ENCODE data around the gene SYNPO2. TPM values are rescaled to one million over a fixed set of nuclear protein-coding genes. Genes with fewer than 3 reads are reported as not detected.

The SYNPO2 gene
- total RNA-seq, 1 experiment from 2014 or later: 0.93 TPM

GRCh38 chr4:118942465-118942864 is 53.8 kb downstream of the SYNPO2 start:
- H2AFZ ChIP-seq (ENCODE audit: low read depth, low read length, poor library complexity, severe bottlenecking): no peak overlapping the region
- BruUV-seq (replicated peaks): no TSS peak
- H3K9me3 ChIP-seq (ENCODE audit: control insufficient read depth in 1 of 2, insufficient read depth in 1 of 2, low read depth in 1 of 2, low read length in 2 of 2): no peaks in the 10 kb centered on the region
- ChIA-PET POLR2A (no interaction called here), CTCF (no interaction called here), RAD21 (ENCODE audit: low non-redundant PET in 1 of 2, low total read pairs in 2 of 2, uncharacterized antibody in 2 of 2, unreplicated experiment in 2 of 2) (no interaction called here)
- H4K20me1 ChIP-seq (ENCODE audit: insufficient read depth): no peaks in the 10 kb centered on the region
- no peak for TF ChIP-seq ZNF274 (IDR thresholded peaks at IDR 0.05; ENCODE audit: low read depth, low read length)
- TF ChIP-seq POLR2A (IDR thresholded peaks at IDR 0.05; ENCODE audit: borderline replicate concordance, extremely low read depth, insufficient read depth, insufficient read length): no peak
- TF ChIP-seq ATF3 (IDR thresholded peaks at IDR 0.05): no peak
- TF ChIP-seq SIN3A (IDR thresholded peaks at IDR 0.05; ENCODE audit: low read depth): no peak
- no peak overlapping the region for H3K9ac ChIP-seq (ENCODE audit: low read length)
- H3K4me2 ChIP-seq (ENCODE audit: low read length): no peak overlapping the region
- no peak overlapping the region for H3K4me3 ChIP-seq (replicated peaks in 1 of 2; ENCODE audit: low read depth in 1 of 2, low read length in 2 of 2)
- intact Hi-C loops (cut with micrococcal nuclease): no loop called here
- H3K9me2 ChIP-seq (ENCODE audit: insufficient read depth): no peaks in the 10 kb centered on the region
- DNase-seq (ENCODE audit: low read depth, low spot score): no peak
- ATAC-seq: no peak
- H3K27me3 ChIP-seq (ENCODE audit: insufficient read depth, low read length): no peaks in the 10 kb centered on the region
- H3K27ac ChIP-seq (ENCODE audit: low read depth, low read length): no peak overlapping the region
- H3K4me1 ChIP-seq (ENCODE audit: control insufficient read depth in 1 of 2, insufficient read depth in 2 of 2, low read length in 2 of 2): no peaks in the 10 kb centered on the region
- H3K36me3 ChIP-seq (ENCODE audit: control insufficient read depth in 1 of 2, insufficient read depth in 2 of 2, low read length in 2 of 2): no peaks in the 10 kb centered on the region
- H3K79me2 ChIP-seq (ENCODE audit: insufficient read depth, low read length): no peaks in the 10 kb centered on the region

- Histone ChIP-seq H3K4me1 (ENCODE audit: control insufficient read depth in 1 of 2, insufficient read depth in 2 of 2, low read length in 2 of 2) (no peaks in the 10 kb centered on the region), H3K27me3 (ENCODE audit: insufficient read depth, low read length) (no peaks in the 10 kb centered on the region), H4K20me1 (ENCODE audit: insufficient read depth) (no peaks in the 10 kb centered on the region), H2AFZ (ENCODE audit: low read depth, low read length, poor library complexity, severe bottlenecking) (no peak overlapping the region), H3K9me2 (ENCODE audit: insufficient read depth) (no peaks in the 10 kb centered on the region), H3K36me3 (ENCODE audit: control insufficient read depth in 1 of 2, insufficient read depth in 2 of 2, low read length in 2 of 2) (no peaks in the 10 kb centered on the region), H3K9me3 (ENCODE audit: control insufficient read depth in 1 of 2, insufficient read depth in 1 of 2, low read depth in 1 of 2, low read length in 2 of 2) (no peaks in the 10 kb centered on the region), H3K79me2 (ENCODE audit: insufficient read depth, low read length) (no peaks in the 10 kb centered on the region), H3K9ac (ENCODE audit: low read length) (no peak overlapping the region), H3K4me3 (replicated peaks in 1 of 2; ENCODE audit: low read depth in 1 of 2, low read length in 2 of 2) (no peak overlapping the region), H3K27ac (ENCODE audit: low read depth, low read length) (no peak overlapping the region), H3K4me2 (ENCODE audit: low read length) (no peak overlapping the region)
- BruUV-seq (replicated peaks): no TSS peak
- no peak for TF ChIP-seq POLR2AphosphoS5 (IDR thresholded peaks at IDR 0.05; ENCODE audit: low read depth, low read length)
- TF ChIP-seq ZNF274 (IDR thresholded peaks at IDR 0.05; ENCODE audit: low read depth, low read length): no peak
- no peak for TF ChIP-seq EZH2 (IDR thresholded peaks at IDR 0.05)
- ChIA-PET CTCF (no interaction called here), RAD21 (ENCODE audit: low non-redundant PET in 1 of 2, low total read pairs in 2 of 2, uncharacterized antibody in 2 of 2, unreplicated experiment in 2 of 2) (no interaction called here), POLR2A (no interaction called here)
- ATAC-seq: no peak
- no peak for DNase-seq (ENCODE audit: low read depth, low spot score)
- intact Hi-C loops (cut with micrococcal nuclease): no loop called here
Measured at GRCh38 chr4:118947095-118947494, 58.4 kb downstream of the SYNPO2 start.
